NCI-H1436 (cell line): ENCODE results near the gene LSAMP.
A peak's percentile ranks its signal among the peaks of the same experiment; 100 is the strongest.

ENCODE experiments used
- DNase-seq: peaks from one replicate; lab custom pipeline; 2025; lab: John Stamatoyannopoulos, UW

LSAMP gene

DNA sequence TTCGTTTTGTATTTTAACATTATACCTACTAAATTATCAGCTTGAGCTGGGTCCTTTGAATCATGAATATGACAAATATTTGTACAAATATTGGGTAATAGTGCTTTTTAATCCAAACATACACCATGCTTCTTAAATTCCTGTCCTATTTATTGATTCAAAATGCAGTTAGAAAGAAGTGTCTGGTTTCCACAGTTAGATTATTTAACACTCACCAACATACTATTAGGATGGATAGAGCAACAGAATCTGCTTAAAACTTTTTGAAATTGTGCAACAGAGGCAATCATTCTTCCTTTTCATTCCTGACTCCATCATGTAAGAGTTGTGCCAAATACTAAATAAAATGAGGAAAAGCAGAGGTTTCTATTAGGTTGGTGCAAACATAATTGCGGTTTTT is 281.2 kb downstream of the LSAMP start:
- no peak for DNase-seq

DNA sequence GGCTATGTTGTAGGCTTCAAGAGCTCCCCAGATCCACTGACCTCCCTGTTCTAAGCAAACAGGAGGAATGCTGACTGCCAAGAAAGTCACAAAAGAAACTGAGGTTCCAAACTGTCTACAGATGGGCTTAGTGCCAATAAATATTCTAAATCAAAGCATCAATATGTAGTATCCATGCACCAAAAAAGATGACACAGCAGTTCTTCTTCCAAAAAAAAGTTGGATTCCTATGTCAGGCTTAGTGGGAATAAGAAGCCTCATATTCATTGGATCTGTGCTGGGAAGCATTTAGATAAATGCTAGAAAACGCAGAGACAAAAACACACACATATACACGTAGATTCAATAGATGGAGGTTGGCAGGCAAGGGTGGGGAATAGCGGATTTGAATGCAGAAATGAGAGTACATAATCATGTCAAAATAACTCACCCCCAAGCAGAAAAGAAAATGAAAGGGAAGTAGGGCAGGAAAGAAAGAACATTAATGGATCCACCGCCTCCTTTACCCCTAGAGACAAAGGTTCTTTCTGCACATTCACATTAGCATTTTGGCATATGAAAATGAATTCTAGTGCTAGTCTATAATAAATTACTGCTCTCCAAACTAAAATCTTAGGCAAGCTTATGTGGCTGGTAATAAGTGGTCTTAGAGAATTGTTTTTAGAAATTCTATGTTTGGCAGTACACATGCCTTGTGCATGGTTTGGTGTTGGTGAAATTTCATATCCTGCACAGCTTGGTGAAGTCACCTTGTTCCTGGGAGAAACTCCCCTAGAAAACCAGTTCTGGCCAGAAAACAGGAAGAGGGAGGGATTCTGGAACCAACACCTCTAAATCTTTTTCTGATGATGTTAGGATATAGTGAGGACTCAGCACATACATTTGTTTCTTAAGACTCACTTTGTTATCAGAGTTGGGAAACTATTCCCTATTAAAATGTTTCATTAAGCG is 283.4 kb downstream of the LSAMP start:
- no peak for DNase-seq

DNA sequence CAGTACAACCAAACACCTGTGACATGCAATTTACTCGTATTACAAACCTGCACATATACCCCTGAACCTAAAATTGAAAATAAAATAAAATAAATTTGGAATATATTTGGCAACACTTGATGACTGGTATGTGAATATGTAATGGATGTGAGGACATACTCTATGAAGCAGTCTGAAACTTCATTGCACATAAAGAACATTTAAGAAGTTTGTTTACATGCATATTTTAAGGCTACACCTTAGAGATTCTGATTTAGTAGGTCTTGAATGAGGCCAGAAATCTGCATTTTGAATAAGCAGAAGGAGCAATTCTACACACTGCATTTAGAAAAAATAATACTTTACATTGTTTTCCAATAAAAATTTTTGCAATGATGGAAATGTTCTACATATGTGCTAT is 284.7 kb downstream of the LSAMP start:
- no peak for DNase-seq

DNA sequence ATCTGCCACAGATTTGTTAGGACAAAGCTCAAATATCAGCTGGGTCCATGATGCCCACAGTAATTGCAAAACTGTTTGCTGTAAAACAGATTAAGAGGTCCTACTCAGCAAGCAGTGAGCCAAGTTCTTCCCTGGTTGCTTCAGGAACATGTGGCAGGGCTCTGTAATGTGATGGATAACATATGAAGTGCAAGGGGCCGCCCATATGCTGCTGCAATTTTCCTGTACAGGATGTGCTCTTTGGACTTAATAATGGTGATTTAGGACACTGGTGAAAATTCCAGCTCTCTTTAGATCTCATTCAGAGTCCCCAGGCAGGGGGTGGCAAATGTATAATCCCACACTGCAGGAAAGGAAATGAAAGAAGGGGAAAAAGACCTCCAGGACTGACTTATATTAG is 289.4 kb downstream of the LSAMP start:
- DNase-seq: no peak

DNA sequence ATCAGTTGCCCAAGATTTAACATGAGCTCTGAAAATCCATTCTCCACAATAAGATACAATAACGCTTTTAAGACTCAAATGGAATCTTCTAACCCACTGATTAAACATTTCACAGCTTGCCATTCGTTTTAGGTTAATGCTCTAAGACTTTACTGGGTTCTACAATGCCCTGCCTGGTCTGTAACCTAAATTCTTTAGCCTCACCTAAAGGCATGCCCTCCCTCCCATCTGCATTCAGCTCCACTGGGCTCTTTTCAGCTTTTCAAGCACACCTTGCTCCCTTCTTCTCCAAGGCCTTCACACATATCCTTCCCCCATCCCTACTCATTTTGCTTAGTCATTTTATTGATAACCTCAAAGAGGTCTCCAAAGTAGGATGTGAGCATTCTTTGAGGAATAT is 290.9 kb downstream of the LSAMP start:
- no peak for DNase-seq

DNA sequence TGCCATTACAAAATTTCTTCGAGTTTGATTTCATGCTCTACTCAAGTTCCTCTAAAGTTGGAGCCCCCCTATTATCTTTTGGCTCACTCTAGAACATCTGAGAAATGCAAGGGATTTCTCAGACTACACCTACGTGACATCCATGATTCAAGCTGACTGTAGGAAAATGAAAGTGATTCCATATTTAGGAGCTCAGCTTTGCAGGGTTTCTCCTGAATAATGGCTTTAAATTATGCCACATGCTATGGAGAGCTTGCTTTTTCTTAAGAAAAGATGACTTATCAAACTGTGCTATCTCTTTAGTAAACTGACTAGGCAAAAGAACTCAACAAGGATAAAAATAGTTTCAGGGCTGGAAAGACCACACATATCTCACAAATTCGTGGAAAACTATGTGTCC is 292.1 kb downstream of the LSAMP start:
- no peak for DNase-seq

DNA sequence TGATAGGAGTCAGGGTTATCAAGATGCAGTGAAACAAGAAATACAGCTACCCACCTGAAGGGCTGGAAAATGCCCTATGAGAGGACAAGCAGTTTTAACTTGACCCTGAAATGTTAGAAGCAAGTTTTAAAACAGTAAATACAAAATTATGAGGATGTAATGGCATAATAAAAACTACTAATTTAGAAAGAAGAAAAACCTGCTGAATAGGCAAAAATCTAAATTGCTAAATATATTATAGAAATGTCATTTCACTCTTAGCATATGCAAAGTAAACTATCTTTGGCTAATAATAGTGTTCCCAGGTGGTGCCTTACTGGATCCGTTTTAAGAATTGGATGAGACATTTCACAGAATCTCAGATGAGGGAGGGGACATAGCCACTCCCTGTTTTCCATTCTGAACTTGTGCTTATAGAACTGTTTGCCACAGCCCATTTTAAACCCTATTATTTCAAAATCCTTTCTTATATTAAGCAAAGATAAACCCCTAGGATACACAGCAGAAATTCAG is 294.6 kb downstream of the LSAMP start:
- no peak for DNase-seq

DNA sequence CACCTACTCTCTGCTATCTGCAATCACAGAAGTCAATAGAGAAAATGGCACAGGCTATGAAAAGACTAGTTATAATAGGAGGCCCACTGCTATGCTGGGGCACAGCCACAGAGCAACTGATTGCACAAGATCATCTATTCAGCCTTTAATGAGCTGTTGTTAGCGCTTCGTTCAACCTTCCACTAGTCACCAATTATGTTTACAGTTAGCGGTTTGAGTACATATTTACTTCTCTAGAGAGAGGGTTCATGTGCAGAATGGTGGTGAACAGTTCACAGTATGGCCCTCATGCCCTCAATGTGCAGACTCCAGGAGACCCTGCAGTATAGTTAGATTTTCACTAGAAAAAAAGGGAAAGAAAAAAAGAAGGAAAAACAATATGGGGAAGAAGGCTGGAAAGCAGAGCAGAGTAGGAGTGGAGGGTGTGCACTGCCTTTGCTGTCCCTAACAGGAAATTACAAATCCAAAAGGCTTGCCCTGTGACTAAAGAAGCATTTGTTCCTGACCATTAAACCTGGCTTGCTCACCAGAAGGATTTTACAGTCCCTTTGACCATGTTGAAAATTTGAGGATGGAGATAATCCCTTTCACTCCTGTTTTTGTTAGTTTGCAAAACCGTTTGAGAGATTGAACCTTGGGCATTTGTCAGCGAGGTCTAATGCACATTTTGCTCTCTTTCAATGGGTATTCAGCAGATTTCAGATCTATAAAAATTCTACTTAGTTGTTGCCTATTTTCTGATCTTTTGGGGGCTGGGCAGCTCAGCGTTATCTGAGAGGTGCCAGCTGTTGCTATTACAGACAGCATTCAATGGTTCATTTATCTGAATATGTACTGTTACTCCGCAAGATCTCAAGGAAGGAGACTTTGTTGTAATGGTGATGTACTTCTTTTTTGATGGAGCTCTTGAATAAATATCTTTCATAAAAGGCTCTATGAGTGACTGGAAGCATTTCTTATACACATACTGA is 296.1 kb downstream of the LSAMP start:
- peak; percentile 69 for DNase-seq

DNA sequence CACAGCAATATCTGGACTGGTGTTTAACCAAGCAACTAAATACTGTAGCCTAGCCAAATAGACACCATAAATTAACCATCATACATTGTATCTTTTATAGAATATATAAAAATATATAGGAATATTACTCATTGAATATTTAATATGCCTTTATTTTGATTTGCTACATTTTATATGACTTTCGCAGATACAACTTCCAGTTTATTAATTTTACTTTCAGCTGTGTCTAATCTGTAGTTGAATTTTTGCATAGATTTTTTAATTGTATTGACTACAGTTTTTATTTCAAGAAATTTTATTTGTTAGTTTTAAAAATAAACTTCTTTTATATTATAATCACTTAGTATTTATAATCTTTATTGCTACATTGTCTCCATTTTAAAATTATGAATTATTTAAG is 299.7 kb downstream of the LSAMP start:
- DNase-seq: no peak

DNA sequence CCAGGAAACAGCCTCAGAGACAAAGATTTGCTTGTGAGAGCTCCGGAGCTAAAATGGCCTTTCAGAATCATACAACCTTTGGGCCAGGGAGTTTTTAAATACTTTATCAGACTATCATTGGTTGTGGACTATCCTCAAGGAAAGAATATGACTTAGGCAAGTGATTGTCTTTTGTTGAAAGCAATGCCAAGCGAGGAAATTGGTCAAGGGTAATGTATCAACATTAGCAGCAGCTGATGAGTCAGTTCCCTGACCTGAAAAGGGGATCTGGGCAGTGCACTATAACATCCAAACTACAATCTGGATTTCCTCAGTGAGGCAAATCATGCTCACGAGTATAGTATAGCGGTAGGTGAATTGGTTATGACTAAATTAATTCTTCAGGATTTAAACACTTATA is 303.6 kb downstream of the LSAMP start:
- DNase-seq: no peak

DNA sequence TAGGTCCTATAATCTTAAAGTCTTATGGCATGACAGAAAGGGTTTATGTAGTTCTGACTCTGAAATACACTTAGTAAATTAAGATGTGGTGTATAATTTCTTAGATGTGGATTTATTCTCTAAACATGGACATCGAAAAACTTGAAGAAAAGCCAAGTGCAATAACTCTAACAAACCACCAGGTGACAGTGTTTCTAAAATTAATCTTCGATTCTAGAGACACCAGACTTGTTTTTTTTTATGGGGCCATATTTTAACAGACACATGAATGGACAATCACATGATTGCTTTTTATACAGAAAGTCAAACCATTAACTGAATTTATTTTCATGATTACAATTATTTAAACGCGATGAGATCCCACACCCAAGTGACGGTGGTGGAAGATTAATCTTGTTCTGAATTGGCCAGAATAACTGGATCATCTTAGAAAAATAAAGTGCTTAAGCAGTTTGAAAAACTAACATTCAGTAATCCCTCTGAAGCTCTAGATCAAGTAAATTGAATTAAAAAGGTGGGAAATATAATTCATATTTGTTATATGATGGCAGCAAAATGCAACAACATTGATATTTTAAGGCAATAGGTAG is 305.1 kb downstream of the LSAMP start:
- peak; percentile 60 for DNase-seq

DNA sequence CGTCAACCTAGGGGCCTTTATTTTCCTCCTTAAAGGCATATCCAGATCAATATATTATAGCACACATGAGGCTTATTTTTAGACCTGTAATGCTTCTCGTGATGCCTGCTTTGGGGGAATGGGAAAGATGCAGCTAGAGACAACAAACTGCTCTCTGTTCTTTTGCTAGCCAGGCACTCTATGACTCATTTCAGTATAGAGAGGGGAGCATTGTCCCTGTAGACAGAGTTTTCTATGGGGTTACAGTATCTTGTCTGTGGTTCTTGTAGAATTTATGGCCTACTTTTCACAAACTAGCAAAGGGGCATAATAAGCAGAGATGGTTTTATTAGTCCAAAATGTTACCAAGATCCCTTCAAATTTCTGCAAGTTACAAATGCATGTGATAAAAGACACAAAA is 305.6 kb downstream of the LSAMP start:
- DNase-seq: no peak

DNA sequence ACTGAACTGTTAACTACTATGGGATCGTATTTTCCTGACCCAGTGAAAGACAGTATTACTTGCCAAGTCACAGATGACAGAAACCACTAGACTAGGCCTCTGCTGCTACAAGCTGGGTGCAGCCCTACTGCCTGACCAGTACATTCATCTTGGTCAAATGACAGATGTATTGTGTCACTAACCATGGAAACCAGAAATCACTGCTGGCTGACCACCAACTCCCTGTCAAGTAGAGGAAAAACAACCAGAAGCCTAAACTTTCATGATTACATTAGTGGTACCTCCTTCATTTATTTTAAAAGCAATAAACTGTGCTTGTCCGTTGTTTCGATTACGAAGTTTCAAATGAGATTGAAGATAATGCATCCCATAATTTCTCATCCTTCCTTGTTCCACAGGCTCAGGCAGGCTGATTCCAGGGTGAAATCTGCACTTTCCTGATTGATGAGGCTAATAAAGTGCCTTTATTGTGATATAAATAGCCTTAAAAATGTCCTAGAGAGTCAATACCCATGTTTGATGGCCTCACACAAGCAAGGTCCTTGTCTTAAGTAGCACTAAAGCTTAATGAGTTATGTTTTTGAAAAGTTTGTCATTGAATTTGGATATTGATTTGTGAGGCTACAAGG is 309.7 kb downstream of the LSAMP start:
- DNase-seq: no peak

DNA sequence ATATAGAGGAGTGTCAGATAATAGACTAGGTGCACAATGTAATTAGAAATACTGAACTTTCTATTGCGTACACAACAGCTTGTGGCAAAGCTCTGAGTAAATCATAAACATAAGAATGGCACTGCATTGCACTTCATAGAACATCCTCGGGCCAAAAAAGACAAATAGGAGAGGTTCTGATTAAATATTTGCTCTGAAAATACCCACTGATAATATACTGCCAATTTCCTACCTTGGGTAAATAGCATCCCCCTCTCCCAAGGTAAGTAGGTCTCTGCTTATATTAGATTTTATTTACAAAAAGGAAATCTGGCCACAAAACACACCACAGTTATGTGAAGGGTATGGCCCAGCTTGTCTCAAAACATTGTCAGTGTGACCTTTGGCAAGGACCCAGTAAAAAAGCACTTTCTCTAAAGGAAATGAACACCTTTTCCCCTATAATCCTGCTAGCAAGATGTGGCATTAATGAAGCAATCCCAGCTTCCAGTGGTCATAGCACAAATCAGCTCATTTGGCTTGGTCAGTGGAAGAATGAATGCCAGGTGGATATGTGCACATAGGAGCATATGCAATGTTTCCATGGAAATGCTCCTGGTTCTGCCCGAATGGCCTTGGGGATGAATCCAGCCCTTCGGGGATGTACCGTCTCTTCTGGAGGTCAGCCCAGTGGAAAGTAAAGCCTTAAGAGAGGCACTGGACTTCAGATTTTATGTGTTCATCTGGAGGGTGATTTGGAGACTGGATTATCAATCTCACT is 315.9 kb downstream of the LSAMP start:
- DNase-seq: no peak

DNA sequence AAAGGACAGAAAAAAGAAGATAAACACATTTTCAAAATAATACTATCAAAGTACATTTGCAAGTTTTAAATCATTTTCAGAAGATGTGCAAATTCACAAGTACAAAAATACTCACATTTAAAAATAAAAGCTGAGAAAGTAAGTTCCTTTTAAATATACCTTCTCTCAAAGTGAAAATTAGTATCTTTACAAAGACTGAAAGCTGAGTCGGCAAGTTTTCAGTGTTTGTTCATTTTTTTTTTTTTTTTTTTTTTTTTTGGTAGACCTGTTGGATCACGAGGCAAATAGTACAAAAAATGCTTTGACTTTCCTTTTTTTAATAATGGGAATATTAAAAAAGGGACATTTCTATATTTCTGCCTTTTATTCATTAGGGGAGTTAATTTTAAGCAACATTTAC is 317.8 kb downstream of the LSAMP start:
- DNase-seq: no peak

DNA sequence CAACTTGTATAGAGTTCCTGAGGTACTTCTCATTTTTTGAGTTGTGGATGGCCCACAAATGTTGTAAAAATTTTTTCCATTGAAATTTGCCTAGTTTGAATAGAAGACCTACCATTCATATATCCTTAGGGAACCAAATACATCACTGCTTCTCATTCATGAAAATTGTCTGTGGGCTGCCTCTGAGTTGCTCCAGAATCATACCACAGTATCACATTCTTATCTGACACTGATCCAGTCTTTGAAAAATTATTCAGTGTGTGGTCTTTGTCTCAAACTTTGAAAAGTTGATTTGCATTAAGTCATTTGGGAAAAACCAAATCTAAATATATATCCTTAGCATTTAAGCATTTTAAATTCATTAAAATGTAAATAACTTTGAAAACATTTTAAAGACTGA is 321.1 kb downstream of the LSAMP start:
- no peak for DNase-seq

DNA sequence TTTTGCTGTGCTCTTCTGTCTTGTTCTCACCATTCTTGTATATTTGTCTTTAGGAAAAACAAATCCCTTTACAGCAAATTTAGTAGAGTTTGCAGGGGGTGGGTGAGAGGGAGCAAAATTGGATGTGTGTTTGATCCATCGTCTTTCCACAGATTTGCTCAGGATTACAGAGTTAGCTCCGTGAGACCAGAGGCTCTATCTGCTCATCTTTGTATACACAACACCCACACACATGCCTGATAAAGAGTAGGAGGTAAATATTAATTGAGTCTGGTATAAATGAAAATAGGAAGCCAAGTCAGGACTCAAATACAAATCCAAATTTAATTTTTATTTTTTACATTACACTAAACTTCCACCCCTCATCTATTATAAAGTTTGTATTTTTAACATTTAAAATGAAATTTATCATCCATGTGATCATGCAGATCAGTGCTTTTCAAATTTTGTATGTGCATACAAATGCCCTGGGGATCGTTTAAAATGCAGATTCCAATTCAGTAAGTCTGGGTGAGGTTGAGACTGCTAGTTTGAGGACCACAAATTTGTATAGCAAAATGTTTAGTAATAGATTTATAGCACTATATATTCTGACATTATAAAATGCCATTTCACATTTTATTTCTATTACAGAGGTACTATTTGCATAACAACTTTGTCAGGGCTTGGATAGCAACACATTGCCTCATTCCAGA is 326.7 kb downstream of the LSAMP start:
- DNase-seq: no peak

DNA sequence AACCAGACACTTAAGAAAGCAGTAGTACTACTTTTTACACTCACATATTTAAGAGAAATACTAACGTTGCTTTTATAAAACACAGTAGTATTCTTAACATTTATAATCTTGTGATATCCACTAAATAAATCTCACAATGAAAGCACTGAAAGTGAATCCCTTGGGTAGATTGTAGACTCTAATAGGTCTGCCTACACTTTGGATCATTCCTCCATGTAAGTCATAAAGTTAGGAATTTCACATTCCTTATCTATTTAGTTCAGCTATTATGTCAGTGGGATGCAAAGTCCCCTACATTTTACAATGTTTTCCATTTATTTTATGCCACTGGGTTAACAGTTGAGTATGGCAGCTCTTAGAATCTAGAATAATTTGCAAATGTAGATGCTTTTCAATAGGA is 330.7 kb downstream of the LSAMP start:
- DNase-seq: no peak

DNA sequence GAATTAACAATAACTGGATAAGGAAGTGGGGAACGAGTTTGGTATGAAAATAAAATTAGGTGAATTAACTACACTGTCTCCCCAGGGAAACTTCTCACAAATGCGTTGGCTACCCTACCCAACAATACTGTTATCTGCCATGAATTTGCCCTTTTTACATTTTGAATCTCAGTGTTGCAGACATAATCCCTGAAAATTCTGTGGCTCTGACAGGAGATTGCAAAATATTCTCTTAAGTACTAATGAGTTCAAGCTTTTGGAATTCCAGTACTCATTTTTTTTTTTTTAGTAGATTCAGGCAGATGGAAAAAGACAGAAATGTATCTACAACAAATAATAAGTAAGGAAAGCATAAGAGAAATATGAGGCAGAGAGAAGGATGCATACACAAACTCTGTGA is 332.6 kb downstream of the LSAMP start:
- no peak for DNase-seq

DNA sequence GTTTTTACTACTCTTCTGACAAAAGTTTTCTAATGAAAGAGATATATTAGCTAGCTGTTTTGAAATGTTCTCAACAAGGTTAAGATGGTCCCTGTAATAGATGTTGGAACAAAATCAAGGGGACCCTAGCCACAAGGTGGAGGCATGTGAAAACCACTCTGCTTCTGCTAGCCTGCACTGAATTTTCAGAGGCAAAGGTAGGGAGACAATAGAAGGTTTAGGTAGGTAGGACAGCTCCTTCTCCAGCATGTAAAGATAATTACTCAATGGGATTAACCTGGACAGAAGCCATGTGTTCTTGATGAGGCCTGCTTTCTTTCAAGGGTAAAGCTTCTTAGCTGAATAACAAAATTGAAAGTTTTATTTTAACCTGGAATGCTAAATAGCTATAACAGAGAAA is 333.5 kb downstream of the LSAMP start:
- DNase-seq: no peak
